Measurements from ENCODE around the gene MFSD2B.

Gene MFSD2B

DNA sequence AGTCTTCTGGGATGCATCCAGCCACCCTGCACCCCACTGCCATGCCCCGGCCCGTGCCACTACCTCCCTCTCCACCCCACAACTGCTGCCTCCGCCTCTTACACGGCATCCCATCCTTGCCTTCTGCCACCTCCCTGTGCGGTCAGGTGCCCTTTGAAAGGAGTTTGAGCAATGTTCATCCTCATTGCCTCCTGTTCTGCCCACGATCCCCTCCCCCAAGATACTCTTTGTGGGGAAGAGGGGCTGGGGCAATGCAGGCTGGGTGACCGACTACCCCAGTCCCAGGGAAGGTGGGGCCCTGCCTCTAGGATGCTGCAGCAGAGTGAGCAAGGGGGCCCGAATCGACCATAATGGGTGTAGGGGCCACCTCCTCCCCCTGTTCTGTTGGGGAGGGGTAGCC lies 8.4 kb downstream of the MFSD2B start:
- CTCF ChIA-PET = no interaction called here
- no peak for DNase-seq (ENCODE audit: extremely low spot score)
- no peak for TF ChIP-seq CTCF (IDR thresholded peaks at IDR 0.05; ENCODE audit: control extremely low read depth, extremely low read depth, low read depth, missing control alignments)
- POLR2A ChIA-PET = no interaction called here

- ChIA-PET POLR2A (no interaction called here), CTCF (interaction anchor here (1.2 kb wide), 1 partner anchor 48 kb away, joined by 3 read pairs; no protein-coding TSS in a partner anchor)
- DNase-seq (ENCODE audit: extremely low spot score) = no peak
- no peak for TF ChIP-seq CTCF (IDR thresholded peaks at IDR 0.05; ENCODE audit: control extremely low read depth, extremely low read depth, low read depth, missing control alignments)
Observed at GRCh38 chr2:24019729-24020128, 9.8 kb downstream of the MFSD2B start.

DNA sequence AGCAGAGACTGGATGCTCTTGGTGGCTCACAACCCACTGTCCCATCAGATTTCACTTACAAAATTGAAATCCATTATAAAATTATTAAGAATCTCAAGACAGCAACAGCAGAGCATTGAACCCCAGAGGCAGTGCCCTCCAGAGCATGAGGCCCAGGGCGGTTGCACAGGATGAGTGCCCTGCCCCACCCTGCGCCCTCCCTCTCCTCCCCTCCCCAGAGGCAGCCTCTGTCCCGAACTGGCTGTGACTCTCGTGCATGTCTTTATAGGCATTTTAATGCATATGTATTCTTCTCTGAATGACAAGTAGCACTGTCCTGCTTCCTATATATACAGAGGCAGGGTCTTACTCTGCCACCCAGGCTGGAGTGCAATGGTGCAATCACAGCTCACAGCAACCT lies 10.4 kb downstream of the MFSD2B start:
- no peak for DNase-seq (ENCODE audit: extremely low spot score)
- ChIA-PET POLR2A (no interaction called here), CTCF (interaction anchor here (1.2 kb wide), 1 partner anchor 48 kb away, joined by 3 read pairs; no protein-coding TSS in a partner anchor)
- no peak for TF ChIP-seq CTCF (IDR thresholded peaks at IDR 0.05; ENCODE audit: control extremely low read depth, extremely low read depth, low read depth, missing control alignments)

DNA sequence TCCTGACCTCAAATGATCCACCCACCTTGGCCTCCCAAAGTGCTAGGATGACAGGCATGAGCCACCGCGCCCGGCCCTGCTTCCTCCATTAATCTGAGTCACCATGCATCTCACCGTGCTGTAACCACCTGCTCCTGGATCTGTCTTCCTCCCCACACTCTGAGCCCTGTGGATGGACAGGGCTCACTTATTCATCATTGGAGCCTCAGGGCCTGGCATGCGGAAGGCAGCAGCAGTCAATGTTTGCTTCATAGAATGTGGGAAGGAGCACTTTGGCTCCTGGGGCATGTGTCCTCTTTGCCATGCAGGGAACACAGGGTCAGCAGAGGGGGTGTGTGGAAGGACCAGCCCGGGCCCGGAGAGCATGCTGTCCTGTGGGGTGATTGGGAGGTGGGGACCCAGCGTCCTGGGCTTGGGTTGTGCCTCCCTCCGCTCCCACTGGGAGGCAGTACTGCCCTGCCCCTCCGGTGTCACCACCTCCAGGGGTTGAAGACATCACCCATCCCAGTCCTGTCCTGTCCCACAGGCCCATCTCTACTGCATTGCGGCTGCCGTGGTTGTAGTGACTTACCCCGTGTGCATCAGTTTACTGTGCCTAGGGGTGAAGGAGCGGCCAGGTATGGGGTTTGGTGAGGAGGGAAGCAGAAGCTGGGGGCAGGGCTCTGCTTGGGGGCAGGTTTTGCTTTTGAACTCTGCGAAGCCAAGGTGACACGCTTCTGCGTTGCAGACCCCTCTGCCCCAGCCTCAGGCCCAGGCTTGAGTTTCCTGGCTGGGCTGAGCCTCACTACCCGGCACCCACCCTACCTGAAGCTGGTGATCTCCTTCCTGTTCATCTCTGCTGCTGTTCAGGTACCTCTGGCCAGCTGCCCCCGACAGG lies 11.5 kb downstream of the MFSD2B start:
- DNase-seq (ENCODE audit: extremely low spot score) = no peak
- TF ChIP-seq CTCF (IDR thresholded peaks at IDR 0.05; ENCODE audit: control extremely low read depth, extremely low read depth, low read depth, missing control alignments) = peak; percentile 30
- POLR2A ChIA-PET = no interaction called here

DNA sequence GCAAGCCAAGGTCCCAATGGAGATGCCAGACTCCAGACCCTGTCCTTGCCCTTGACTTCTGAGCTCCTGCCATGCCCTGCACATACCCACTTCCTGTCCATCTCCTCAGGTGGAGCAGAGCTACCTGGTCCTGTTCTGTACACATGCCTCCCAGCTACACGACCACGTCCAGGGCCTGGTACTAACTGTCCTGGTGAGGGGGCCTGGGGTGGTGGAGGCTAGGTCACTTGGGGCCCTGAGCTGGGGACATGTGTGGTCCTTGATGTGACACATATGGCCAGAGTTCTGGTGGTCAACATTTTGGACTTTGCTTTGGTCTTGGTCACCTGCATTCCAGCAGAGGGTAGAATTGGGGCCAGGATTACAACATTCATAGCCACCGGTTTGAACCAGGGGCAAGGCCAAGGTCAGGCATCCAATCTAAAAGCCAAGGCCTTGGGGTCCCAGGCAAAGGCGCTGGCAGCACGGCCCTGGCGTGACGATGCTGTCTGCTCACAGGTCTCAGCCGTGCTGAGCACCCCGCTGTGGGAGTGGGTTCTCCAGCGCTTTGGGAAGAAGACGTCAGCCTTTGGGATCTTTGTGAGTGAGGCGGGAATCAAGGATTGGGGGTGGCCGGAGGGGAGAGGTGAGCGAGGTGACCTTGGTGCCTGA lies 12.6 kb downstream of the MFSD2B start:
- ChIA-PET CTCF (interaction anchor here (0.7 to 2.5 kb wide), 2 partner anchors 10 to 62 kb away, joined by 3 to 8 read pairs; partner anchors contain the start of gene TP53I3), POLR2A (no interaction called here)
- no peak for DNase-seq (ENCODE audit: extremely low spot score)

More for the DNA sequence above, 11.5 kb downstream of the MFSD2B start:
- CTCF ChIA-PET = interaction anchor here (0.7 to 2.5 kb wide), 2 partner anchors 12 to 64 kb away, joined by 3 to 8 read pairs; partner anchors contain the start of gene TP53I3

More for the DNA sequence above, 12.6 kb downstream of the MFSD2B start:
- no peak for TF ChIP-seq CTCF (IDR thresholded peaks at IDR 0.05; ENCODE audit: control extremely low read depth, extremely low read depth, low read depth, missing control alignments)
